ENCODE results near the gene ALPP.

DNA sequence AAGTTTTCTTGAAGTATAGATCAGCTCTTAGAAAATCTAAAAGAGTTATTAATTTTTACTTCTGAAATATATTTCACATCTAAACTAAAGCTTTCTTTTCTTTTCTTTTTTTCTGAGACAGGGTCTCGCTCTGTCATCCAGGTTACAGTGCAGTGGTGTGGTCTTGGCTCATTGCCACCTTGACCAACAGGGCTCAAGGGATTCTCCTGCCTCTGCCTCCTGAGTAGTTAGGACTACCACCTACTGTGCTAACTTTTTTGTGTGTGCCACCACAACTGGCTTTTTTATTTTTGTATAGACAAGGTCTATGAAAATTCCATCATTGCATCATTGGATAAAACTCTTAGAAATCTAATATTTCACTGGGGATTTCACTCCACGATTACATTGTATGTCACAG, 18.1 kb downstream of the ALPP start:
- TF ChIP-seq, protein P1, sequence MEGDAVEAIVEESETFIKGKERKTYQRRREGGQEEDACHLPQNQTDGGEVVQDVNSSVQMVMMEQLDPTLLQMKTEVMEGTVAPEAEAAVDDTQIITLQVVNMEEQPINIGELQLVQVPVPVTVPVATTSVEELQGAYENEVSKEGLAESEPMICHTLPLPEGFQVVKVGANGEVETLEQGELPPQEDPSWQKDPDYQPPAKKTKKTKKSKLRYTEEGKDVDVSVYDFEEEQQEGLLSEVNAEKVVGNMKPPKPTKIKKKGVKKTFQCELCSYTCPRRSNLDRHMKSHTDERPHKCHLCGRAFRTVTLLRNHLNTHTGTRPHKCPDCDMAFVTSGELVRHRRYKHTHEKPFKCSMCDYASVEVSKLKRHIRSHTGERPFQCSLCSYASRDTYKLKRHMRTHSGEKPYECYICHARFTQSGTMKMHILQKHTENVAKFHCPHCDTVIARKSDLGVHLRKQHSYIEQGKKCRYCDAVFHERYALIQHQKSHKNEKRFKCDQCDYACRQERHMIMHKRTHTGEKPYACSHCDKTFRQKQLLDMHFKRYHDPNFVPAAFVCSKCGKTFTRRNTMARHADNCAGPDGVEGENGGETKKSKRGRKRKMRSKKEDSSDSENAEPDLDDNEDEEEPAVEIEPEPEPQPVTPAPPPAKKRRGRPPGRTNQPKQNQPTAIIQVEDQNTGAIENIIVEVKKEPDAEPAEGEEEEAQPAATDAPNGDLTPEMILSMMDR (IDR thresholded peaks at IDR 0.05) = no peak
- TF ChIP-seq EZH2 (IDR thresholded peaks at IDR 0.05; ENCODE audit: borderline replicate concordance, insufficient read depth, low read depth, low read length, poor library complexity, severe bottlenecking) = no peak
